K562 (cell line): ENCODE data around the gene MCU. TPM values are rescaled to one million over a fixed set of nuclear protein-coding genes. Genes with fewer than 3 reads are reported as not detected.

Source experiments
- ATAC-seq: fragments of 200-7000 bp; cut with Tn5 transposase; 3 replicates; pipeline ENCODE4 v1.9.1; 2020; ENCODE audit warnings: moderate library complexity
- BruUV-seq: library from RNA; stranded (reverse); fragments of 400-500 nt; replicated peaks from 2 replicates; lab custom pipeline; 2021; lab: Mats Ljungman, UMichigan
- CTCF ChIA-PET: fragments of 300-600 bp; formaldehyde crosslinking; extraction: SDS; loops from one replicate; lab custom pipeline; 2021; ENCODE audit warnings: low intra/inter-chr PET ratio; lab: Yijun Ruan, JAX
- POLR2A ChIA-PET: fragments of 300-600, 350-650 bp; sonication (Branson Sonifier 250); formaldehyde crosslinking; extraction: SDS; loops from one replicate; lab custom pipeline; 2021; ENCODE audit warnings: antibody characterized with exemption, inconsistent platforms; lab: Yijun Ruan, JAX
- DNase-seq, 4 experiments: peaks; one replicate each; pipeline versions ENCODE4 v3.0.0 to v3.0.0-alpha.2; 2011 to 2018; ENCODE audit warnings: low spot score in 3 of 4, mixed read lengths in 3 of 4; ENCODE audit errors: extremely low read depth in 1 of 4
- FAIRE-seq: peaks from 2 replicates; lab custom pipeline; 2011; peaks lifted over from hg19 to GRCh38; lab: Jason Lieb, UNC
- H2AFZ ChIP-seq: 2 replicates; pipeline ENCODE4 v1.6.0; 2011; ENCODE audit warnings: low read depth, low read length, control low read depth, inconsistent platforms
- H3K27ac ChIP-seq: fragments of 200-600 bp; 3 replicates; pipeline ENCODE4 v1.8.0; 2011; ENCODE audit warnings: low read depth, mild to moderate bottlenecking, control low read depth, inconsistent platforms, low read length, moderate library complexity, mixed read lengths; ENCODE audit errors: extremely low read depth
- H3K27me3 ChIP-seq, 2 experiments: fragments of 300-600 bp in 1 of 2; 2 replicates in 1 of 2; 3 replicates in 1 of 2; pipeline versions ENCODE4 v1.6.0 to v1.8.0; 2011; ENCODE audit warnings: inconsistent platforms in 2 of 2, low read length in 2 of 2, mild to moderate bottlenecking in 1 of 2, mixed read lengths in 1 of 2, moderate library complexity in 1 of 2; ENCODE audit not compliant: control insufficient read depth in 2 of 2, insufficient read depth in 2 of 2
- H3K36me3 ChIP-seq: fragments of 300-600 bp; 3 replicates; pipeline ENCODE4 v1.8.0; 2011; ENCODE audit warnings: mild to moderate bottlenecking, low read length, inconsistent platforms; ENCODE audit not compliant: control insufficient read depth, insufficient read depth
- H3K4me1 ChIP-seq, 2 experiments: fragments of 200-600 bp in 1 of 2; replicated peaks in 1 of 2; 2 replicates in 1 of 2; 3 replicates in 1 of 2; pipeline versions ENCODE4 v1.5.1 to v1.8.0; 2011; ENCODE audit warnings: inconsistent platforms in 2 of 2, low read length in 2 of 2, mild to moderate bottlenecking in 1 of 2, mixed read lengths in 1 of 2, moderate library complexity in 1 of 2; ENCODE audit not compliant: control insufficient read depth in 2 of 2, insufficient read depth in 2 of 2
- H3K4me2 ChIP-seq: 2 replicates; pipeline ENCODE4 v1.6.1; 2011; ENCODE audit warnings: low read length, control low read depth, inconsistent platforms, mixed read lengths; ENCODE audit not compliant: insufficient read depth
- H3K4me3 ChIP-seq: fragments of 200-600 bp; sonication (generic), shearing (Covaris generic); 2 replicates; pipeline ENCODE4 v1.5.1; 2016; ENCODE audit warnings: control low read depth, inconsistent platforms
- H3K79me2 ChIP-seq: fragments of 200-600 bp; 3 replicates; pipeline ENCODE4 v1.8.0; 2011; ENCODE audit warnings: low read length, inconsistent platforms; ENCODE audit not compliant: control insufficient read depth, insufficient read depth
- H3K9ac ChIP-seq, 2 experiments: 2 replicates each; pipeline versions ENCODE4 v1.6.0 to v1.6.1; 2011; ENCODE audit warnings: low read depth in 2 of 2, low read length in 2 of 2, control low read depth in 1 of 2, inconsistent platforms in 1 of 2, mild to moderate bottlenecking in 1 of 2, mixed read lengths in 1 of 2; ENCODE audit not compliant: insufficient read depth in 1 of 2
- H3K9me1 ChIP-seq: one replicate; pipeline ENCODE4 v1.6.0; 2011; ENCODE audit warnings: inconsistent platforms, mild to moderate bottlenecking, low read length, moderate library complexity; ENCODE audit not compliant: control insufficient read depth, insufficient read depth
- H3K9me3 ChIP-seq: replicated peaks from 2 replicates; pipeline ENCODE4 v1.5.1; 2011; ENCODE audit warnings: low read depth, low read length, inconsistent platforms; ENCODE audit not compliant: control insufficient read depth, insufficient read depth
- H4K20me1 ChIP-seq: replicated peaks from 2 replicates; pipeline ENCODE4 v1.6.1; 2011; ENCODE audit warnings: low read length, inconsistent platforms, mixed read lengths; ENCODE audit not compliant: control insufficient read depth, insufficient read depth
- ESRRB ChIP-seq: fragments of 250-450 bp; sonication (Bioruptor Pico); IDR thresholded peaks from 2 replicates; pipeline ENCODE4 v1.5.0; 2020; ENCODE audit warnings: mild to moderate bottlenecking, moderate library complexity, borderline replicate concordance
- PCBP2 ChIP-seq: fragments of 200-400 bp; formaldehyde crosslinking; IDR thresholded peaks from 2 replicates; pipeline ENCODE4 v1.6.1; 2018; ENCODE audit warnings: low read length, low read depth, mild to moderate bottlenecking, moderate library complexity; ENCODE audit not compliant: poor library complexity, severe bottlenecking
- ZKSCAN1 ChIP-seq: fragments of 150-350 bp; IDR thresholded peaks from 2 replicates; pipeline ENCODE4 v1.6.1; 2016; ENCODE audit warnings: low read depth, low read length
- ZNF121 ChIP-seq: sonication (generic); formaldehyde crosslinking; conservative IDR thresholded peaks from 2 replicates; pipeline ENCODE4 v1.8.0; 2022; ENCODE audit warnings: missing genetic modification reagents
- WGBS: fragments of 100-300 bp; shearing (Covaris generic); methylation state at CpG from one replicate; pipeline ENCODE4 v1.1.6; 2016; ENCODE audit warnings: low coverage, mixed read lengths; ENCODE audit not compliant: insufficient coverage; ENCODE audit errors: missing lambda C conversion rate; 5-methylcytosine and 5-hydroxymethylcytosine counted together
- in situ Hi-C: fragments of 300-500 bp; cut with MboI; formaldehyde crosslinking; loops from 4 replicates; pipeline ENCODE4 v1.15.0; 2018; ENCODE audit warnings: inconsistent platforms, mixed read lengths
- intact Hi-C: fragments of 100-400 bp; cut with micrococcal nuclease; formaldehyde crosslinking; loops from 2 replicates; pipeline ENCODE4 v1.14.2; 2022
- polyA plus RNA-seq, 8 experiments: library from polyadenylated mRNA; depleted of rRNA in 4 of 8; stranded (reverse) in 5 of 8; unstranded in 3 of 8; fragments of >200 nt; fragmentation: Nextera tagmentation in 2 of 8; fragmentation: Illumina TruSeq in 1 of 8; extraction: Ambion mirVana in 2 of 8; extraction: Trizol in 1 of 8; gene quantifications; 2 replicates each; pipeline versions ENCODE4 v1.2.1 to v1.2.3, GENCODE V29; 2011 to 2014; ENCODE audit warnings: inconsistent platforms in 1 of 8, missing spikeins in 1 of 8
- total RNA-seq, 7 experiments: library from RNA; depleted of rRNA in 6 of 7; stranded (reverse); fragments of >200 nt in 6 of 7; fragmentation: Illumina TruSeq in 2 of 7; extraction: Trizol in 2 of 7; gene quantifications; 2 replicates each; pipeline versions ENCODE4 v1.2.1 to v1.2.3, GENCODE V29; 2011 to 2021; ENCODE audit warnings: low replicate concordance in 1 of 7
- TF ChIP-seq, protein P1 (sequence below), 2 experiments: fragments of 450-650 bp; IDR thresholded peaks; 2 replicates each; pipeline ENCODE4 v1.6.1; 2018; ENCODE audit warnings: mild to moderate bottlenecking in 2 of 2, low read depth in 1 of 2; ENCODE audit not compliant: partially characterized antibody in 2 of 2
- TF ChIP-seq, protein P2 (sequence below), 2 experiments: IDR thresholded peaks; 2 replicates each; pipeline ENCODE4 v1.6.1; 2011; ENCODE audit warnings: borderline replicate concordance in 1 of 2, control low read depth in 1 of 2, low read depth in 1 of 2, low read length in 1 of 2, mild to moderate bottlenecking in 1 of 2, mixed read lengths in 1 of 2, moderate library complexity in 1 of 2; ENCODE audit not compliant: insufficient read depth in 1 of 2, insufficient read length in 1 of 2, poor library complexity in 1 of 2, severe bottlenecking in 1 of 2; ENCODE audit errors: extremely low read depth in 1 of 2

Gene MCU
- total and polyA plus RNA-seq, 9 of the 15 experiments (the other 6 are each of a cell fraction or from before 2014, with no cell fraction given): 8.2 to 88.8 (median 21.3) TPM

DNA sequence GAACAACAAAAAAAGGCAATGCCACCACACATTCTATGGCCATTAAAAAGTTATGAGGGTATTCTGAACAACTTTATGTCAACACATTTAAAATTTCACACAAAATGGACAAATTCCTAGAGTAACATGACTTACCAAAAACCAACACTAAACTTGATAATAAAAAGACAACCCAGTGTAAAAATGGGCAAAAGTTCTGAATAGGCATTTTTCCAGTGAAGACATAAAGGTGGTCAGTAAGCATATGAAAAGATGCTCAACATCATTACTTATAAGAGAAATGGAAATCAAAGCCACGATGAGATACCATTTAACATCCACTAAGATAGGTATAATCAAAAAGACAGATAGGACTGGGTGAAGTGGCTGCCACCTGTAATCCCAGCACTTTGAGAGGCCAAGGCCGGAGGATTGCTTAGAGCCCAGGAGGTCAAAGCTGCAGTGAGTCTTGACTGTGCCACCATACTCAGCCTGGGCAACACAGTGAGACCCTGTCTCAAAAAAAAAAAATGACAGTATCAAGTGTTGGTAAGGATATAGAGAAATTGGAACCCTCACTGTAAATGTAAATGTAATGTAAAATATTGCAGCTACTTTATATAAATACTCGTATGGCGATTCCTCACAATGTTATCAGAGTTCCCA lies 130.5 kb downstream of the MCU start:
- DNase-seq: no peak
- ATAC-seq: no peak
- no peaks in the 10 kb centered on the region for H3K4me1 ChIP-seq
- no peaks in the 10 kb centered on the region for H3K36me3 ChIP-seq
- ChIA-PET CTCF (no interaction called here), POLR2A (interaction anchor here (0.7 kb wide), 1 partner anchor 14 kb away, joined by 4 read pairs; no protein-coding TSS in a partner anchor)
- FAIRE-seq: no peak
- no peaks in the 10 kb centered on the region for H4K20me1 ChIP-seq
- BruUV-seq: no TSS peak
- no peak overlapping the region for H3K4me2 ChIP-seq
- WGBS: 86% methylated on average over 4 of the region's 4 CpGs
- no peak overlapping the region for H2AFZ ChIP-seq
- no peak overlapping the region for H3K27ac ChIP-seq
- no peaks in the 10 kb centered on the region for H3K9me1 ChIP-seq
- no peak overlapping the region for H3K9ac ChIP-seq
- TF ChIP-seq PCBP2 (no peak), ZKSCAN1 (no peak), ESRRB (CRISPR knock-in tag) (no peak), ZNF121 (CRISPR knock-in tag) (peak; percentile 55; the same call in 1 of the 2 replicates)
- TF ChIP-seq, protein P1, sequence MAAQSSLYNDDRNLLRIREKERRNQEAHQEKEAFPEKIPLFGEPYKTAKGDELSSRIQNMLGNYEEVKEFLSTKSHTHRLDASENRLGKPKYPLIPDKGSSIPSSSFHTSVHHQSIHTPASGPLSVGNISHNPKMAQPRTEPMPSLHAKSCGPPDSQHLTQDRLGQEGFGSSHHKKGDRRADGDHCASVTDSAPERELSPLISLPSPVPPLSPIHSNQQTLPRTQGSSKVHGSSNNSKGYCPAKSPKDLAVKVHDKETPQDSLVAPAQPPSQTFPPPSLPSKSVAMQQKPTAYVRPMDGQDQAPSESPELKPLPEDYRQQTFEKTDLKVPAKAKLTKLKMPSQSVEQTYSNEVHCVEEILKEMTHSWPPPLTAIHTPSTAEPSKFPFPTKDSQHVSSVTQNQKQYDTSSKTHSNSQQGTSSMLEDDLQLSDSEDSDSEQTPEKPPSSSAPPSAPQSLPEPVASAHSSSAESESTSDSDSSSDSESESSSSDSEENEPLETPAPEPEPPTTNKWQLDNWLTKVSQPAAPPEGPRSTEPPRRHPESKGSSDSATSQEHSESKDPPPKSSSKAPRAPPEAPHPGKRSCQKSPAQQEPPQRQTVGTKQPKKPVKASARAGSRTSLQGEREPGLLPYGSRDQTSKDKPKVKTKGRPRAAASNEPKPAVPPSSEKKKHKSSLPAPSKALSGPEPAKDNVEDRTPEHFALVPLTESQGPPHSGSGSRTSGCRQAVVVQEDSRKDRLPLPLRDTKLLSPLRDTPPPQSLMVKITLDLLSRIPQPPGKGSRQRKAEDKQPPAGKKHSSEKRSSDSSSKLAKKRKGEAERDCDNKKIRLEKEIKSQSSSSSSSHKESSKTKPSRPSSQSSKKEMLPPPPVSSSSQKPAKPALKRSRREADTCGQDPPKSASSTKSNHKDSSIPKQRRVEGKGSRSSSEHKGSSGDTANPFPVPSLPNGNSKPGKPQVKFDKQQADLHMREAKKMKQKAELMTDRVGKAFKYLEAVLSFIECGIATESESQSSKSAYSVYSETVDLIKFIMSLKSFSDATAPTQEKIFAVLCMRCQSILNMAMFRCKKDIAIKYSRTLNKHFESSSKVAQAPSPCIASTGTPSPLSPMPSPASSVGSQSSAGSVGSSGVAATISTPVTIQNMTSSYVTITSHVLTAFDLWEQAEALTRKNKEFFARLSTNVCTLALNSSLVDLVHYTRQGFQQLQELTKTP (IDR thresholded peaks at IDR 0.05; ENCODE audit: low read depth in 1 of 2, partially characterized antibody in 2 of 2): peak in 1 of 2 experiments; percentile 97
- TF ChIP-seq, protein P2, sequence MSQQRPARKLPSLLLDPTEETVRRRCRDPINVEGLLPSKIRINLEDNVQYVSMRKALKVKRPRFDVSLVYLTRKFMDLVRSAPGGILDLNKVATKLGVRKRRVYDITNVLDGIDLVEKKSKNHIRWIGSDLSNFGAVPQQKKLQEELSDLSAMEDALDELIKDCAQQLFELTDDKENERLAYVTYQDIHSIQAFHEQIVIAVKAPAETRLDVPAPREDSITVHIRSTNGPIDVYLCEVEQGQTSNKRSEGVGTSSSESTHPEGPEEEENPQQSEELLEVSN (IDR thresholded peaks at IDR 0.05; ENCODE audit: borderline replicate concordance in 1 of 2, extremely low read depth in 1 of 2, insufficient read depth in 1 of 2, insufficient read length in 1 of 2, low read depth in 1 of 2, low read length in 1 of 2, poor library complexity in 1 of 2, severe bottlenecking in 1 of 2): no peak
- H3K4me3 ChIP-seq: no peak overlapping the region
- H3K27me3 ChIP-seq: no peaks in the 10 kb centered on the region
- in situ Hi-C loops: no loop called here
- H3K79me2 ChIP-seq: no peaks in the 10 kb centered on the region
- no peaks in the 10 kb centered on the region for H3K9me3 ChIP-seq
- intact Hi-C loops: no loop called here
